NCI-H2029 (cell line): ENCODE measurements around the gene HPS5.
"Not testable (repeated sequence)": the region's sequence is repeated elsewhere in the genome, so short reads cannot be mapped to it uniquely, and the experiment has no call there.

Experiments used
- DNase-seq: peaks from one replicate; lab custom pipeline; 2025; lab: John Stamatoyannopoulos, UW

Gene HPS5

GRCh38 chr11:18271206-18271605 lies 50.7 kb downstream of the HPS5 start:
- no peak for DNase-seq

GRCh38 chr11:18270102-18270501 lies 51.8 kb downstream of the HPS5 start:
- DNase-seq = no peak

- DNase-seq = not testable (repeated sequence)
Observed at GRCh38 chr11:18269252-18269651, 52.7 kb downstream of the HPS5 start.

GRCh38 chr11:18267335-18268133 lies 54.4 kb downstream of the HPS5 start:
- not testable (repeated sequence) for DNase-seq

- no peak for DNase-seq
Observed at GRCh38 chr11:18265949-18266348, 56.0 kb downstream of the HPS5 start, which contains the start of gene SAA1. TSS of gene SAA1 (plus strand) at chr11:18266264. CDS start at chr11:18266888, 624 bp downstream.

GRCh38 chr11:18264677-18265555 lies 57.0 kb downstream of the HPS5 start:
- no peak for DNase-seq

- no peak for DNase-seq
Observed at GRCh38 chr11:18264035-18264434, 57.9 kb downstream of the HPS5 start.

- DNase-seq = not testable (repeated sequence)
Observed at GRCh38 chr11:18262681-18263350, 59.1 kb downstream of the HPS5 start.

GRCh38 chr11:18261721-18262120 lies 60.2 kb downstream of the HPS5 start:
- DNase-seq = no peak

GRCh38 chr11:18259259-18259658 lies 62.7 kb downstream of the HPS5 start:
- peak; percentile 1 for DNase-seq

- DNase-seq = no peak
Observed at GRCh38 chr11:18254781-18255361, 67.1 kb downstream of the HPS5 start.

- no peak for DNase-seq
Observed at GRCh38 chr11:18253778-18254338, 68.1 kb downstream of the HPS5 start.

- no peak for DNase-seq
Observed at GRCh38 chr11:18253233-18253632, 68.7 kb downstream of the HPS5 start.

GRCh38 chr11:18248561-18248960 lies 73.4 kb downstream of the HPS5 start, which contains the start of gene SAA2:
TSS of gene SAA2 (minus strand) at chr11:18248668. CDS start at chr11:18248011, 657 bp downstream.
- DNase-seq = no peak

- not testable (repeated sequence) for DNase-seq
Observed at GRCh38 chr11:18247191-18247581, 74.8 kb downstream of the HPS5 start.

GRCh38 chr11:18246379-18247190 lies 75.4 kb downstream of the HPS5 start:
- DNase-seq = not testable (repeated sequence)

GRCh38 chr11:18245396-18245795 lies 76.5 kb downstream of the HPS5 start:
- no peak for DNase-seq

GRCh38 chr11:18243783-18244362 lies 78.1 kb downstream of the HPS5 start:
- DNase-seq = peak; percentile 44

GRCh38 chr11:18239655-18240054 lies 82.3 kb downstream of the HPS5 start:
- DNase-seq = no peak

GRCh38 chr11:18236664-18237356 lies 85.1 kb downstream of the HPS5 start, which contains the start of gene SAA4:
TSS of gene SAA4 (minus strand) at chr11:18236802. CDS start at chr11:18235926, 876 bp downstream.
- DNase-seq = no peak
